Activated T-helper 9 cell treated with anti-CD3 and anti-CD28 coated beads, Interleukin-2, amount 50 U/mL, for 16 hours (primary cell): ENCODE measurements around the gene ZNF735.
"Not testable (repeated sequence)": the region's sequence is repeated elsewhere in the genome, so short reads cannot be mapped to it uniquely, and the experiment has no call there.

Experiments
- DNase-seq: peaks from one replicate; pipeline ENCODE4 v3.0.0-alpha.2; 2020; ENCODE audit warnings: low read depth

Gene ZNF735

DNA sequence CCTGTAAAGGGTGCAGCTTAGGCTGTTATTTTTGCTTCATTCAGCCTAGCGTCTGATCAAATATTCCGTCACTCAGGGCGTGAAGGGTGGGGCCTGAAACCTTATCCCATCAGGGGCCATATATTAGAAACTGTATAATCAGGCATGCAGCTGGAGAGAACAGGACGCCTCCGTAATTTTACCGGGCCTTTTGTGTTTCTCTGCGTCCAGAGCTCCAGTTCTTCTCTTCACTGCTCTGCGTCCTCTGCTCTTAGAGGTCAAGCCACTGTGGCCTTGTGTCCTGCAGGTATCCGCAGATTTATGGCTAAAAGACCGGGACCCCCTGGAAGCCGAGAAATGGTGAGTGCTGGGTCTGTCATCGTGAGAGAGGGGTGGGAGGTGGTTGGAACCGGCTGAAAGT, at the start of gene ZNF735:
TSS of gene ZNF735 (plus strand) at position 301 of the 400 bp plus-strand sequence. CDS start at position 301, 0 bp downstream.
- DNase-seq = no peak

DNA sequence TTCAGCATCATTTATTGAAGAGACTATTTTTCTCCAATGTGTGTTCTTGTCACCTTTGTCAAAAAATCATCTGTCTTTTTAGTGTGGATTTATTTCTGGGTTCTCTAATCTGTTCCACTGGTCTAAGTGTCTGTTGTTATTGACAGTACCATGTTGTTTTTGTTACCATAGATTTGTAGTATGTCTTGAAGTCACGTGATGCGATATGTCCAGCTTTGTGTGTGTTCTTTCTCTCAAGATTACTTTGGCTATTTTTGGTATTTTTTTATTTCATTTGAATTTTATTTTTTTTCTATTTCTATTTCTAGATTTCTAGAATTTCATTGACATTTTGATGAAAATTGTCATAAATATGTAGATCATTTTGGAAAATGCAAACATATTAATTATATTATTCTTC, 36.0 kb upstream of the ZNF735 start:
- DNase-seq = not testable (repeated sequence)

DNA sequence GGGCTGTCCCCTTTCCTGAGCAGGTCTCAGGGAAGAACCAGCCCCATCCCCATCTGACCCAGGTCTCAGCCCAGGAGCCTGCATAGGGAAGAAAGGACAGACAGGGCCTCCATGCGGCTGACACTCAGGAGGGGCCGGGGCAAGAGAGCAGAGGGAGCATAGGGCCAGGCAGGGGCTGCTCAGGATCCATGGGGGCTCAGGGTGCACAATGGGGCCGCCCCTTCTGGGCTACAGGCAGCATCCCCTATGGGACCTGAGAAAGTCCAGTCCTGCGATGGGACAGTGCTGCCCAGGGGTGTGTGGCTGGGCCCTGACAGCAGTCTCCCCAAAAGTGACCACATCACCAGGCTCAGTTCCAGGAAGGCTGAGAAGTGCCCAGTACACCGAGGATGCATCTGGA, 32.7 kb upstream of the ZNF735 start:
- DNase-seq = no peak

DNA sequence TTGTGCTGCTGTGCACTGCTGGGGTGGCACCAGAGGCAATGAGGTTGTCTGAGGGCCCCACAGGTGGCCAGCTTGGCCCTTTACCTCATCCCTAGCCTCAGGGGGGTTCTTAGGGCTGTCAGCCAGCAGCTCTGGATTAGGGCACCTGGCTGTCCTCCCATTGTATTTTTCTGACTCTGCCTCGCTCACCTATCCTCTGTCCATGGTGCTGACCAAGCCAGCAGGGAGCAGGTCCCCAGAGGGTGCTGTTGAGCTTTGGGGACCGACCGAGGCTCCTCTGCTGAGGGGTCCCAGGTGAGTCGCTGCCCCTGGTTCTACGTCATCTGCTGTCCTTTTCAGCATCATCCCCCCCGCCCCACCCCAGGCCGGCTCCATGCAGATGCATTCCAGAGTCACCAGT, 32.1 kb upstream of the ZNF735 start:
- no peak for DNase-seq

DNA sequence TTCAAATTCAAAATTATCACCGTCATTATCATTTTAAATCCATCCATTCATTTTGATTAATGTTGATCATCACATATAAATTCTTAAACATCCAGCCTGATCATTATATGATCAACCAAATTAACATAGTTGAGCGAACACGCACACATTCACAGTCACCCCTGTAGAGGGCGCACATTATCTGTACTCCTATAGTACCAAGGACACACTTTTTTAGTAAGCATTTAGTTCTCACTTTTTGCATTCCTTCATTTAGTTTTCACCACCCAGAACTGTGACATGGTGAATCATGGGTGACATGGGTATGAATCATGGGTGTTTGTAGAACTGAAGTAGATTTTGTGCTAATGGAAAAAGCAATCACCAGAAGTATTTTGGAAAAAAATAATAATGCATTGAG, 26.0 kb upstream of the ZNF735 start:
- no peak for DNase-seq

DNA sequence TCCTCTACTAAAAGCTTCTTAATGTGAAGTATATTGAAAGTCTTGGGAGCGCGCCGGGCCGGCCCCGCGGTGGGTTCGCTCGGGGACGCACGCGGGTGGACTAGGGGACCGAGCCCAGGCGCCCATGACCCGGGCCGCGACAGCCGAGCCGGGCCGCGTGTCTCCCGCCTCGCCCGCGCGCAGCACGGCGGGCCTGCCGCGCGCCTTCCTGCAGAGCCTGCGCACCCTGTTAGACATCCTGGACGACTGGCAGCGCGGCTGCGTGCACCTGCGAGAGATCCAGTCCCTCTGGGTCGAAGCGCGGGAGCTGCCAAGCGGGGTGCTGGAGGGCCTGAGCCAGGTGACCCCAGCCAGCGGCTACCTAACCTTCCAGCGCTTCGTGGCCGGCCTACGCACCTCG, 25.4 kb upstream of the ZNF735 start:
- no peak for DNase-seq

DNA sequence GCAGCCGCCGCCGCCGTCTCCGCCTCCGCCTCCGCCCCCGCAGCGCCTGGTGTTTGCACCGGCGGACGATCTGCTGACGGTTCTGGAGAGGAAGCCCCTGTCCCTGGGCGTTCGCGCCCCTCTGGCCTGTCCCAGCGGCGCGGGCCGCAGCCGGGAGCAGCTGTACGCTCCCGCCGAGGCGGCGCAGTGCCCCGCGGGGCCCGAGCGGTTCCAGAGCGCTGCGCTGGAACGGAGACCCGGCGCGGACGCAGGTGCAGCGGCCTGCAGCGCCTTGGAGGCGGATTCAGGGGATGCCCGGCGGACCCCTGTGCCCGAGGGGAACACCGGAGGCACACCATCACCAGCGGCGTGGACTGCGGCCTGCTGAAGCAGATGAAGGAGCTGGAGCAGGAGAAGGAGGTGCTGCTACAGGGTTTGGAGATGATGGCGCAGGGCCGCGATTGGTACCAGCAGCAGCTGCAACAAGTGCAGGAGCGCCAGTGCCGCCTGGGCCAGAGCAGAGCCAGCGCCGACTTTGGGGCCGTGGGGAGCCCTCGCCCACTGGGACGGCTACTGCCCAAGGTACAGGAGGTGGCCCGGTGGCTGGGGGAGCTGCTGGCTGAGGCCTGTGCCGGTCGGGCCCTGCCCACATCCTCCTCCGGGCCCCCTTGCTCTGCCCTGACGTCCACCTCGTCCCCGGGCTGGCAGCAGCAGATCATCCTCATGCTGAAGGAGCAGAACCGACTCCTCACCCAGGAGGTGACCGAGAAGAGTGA, 24.8 kb upstream of the ZNF735 start:
- DNase-seq = no peak

DNA sequence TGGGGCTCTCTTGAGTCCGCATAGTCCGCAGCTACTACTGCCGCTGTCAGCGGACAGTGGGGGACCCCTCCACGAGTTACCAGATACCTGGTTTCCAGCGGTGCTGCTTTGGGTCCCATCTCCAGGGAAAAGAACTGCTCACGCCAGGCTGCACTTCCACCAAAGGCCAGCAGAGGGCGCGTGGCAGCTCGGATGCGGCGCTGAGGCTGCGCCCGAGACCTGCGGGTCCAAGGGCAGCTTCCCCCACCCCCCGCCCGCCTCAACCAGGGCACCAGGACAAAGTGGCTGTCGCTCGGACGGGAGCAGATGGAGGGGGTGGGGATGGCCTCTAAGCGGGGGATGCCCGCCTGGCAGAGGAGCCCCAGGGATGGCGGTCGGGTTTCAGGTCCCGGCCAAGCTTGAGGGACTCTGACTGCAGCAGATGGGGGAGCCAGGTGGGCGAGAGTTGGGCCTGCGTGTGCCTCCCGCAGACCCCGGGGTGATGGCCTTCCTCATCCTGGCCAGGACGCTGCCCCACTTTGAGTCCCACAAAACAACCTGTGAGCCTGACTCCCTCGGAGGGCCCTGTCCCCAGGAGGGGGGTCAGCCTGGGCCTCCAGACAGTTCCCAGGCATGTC, 23.8 kb upstream of the ZNF735 start:
- DNase-seq = peak; percentile 24

DNA sequence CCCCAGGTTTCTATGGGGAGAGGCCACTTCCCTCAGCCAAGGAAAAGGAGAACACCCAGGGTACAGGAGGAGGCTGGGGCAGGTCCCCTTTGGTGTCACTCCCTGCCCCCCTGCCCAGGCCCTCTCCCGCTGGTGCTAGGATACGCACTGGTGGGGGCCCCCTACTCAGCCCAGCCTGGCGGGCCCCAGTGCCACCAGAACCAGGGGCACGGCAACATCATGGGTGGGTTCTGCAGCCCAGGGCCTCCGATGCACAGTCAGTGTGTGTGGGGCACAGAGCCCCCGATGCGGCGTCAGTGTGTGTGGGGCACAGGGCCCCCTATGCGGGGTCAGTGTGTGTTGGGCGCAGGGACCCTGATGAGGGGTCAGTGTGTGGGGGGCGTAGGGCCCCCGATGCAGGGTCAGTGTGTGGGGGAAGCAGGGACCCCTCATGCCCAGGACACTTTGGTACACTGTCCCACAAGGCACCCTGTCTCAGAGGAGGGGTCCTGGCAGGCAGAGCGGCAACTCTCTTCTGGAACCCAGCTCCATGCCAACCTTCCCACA, 23.1 kb upstream of the ZNF735 start:
- DNase-seq = no peak

DNA sequence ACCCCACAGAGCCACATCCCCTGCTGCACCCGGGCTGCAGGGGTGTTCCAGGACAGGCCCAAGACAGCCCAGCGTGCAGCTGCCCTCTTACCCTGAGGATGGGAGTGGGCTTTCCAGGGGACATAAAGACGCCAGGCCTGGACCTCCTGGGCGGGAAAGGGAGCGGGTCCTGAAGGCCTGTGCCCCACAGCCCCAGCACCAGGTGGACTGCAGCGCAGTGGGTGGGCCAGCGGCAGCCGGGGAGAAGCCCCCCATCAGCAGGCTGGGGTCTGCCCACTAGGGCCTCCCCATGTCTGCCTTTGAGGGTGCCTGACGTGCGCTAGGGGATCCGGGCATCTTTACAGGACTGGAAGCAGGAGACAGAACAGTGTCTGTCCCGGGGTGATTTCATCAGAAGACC, 22.6 kb upstream of the ZNF735 start:
- no peak for DNase-seq

DNA sequence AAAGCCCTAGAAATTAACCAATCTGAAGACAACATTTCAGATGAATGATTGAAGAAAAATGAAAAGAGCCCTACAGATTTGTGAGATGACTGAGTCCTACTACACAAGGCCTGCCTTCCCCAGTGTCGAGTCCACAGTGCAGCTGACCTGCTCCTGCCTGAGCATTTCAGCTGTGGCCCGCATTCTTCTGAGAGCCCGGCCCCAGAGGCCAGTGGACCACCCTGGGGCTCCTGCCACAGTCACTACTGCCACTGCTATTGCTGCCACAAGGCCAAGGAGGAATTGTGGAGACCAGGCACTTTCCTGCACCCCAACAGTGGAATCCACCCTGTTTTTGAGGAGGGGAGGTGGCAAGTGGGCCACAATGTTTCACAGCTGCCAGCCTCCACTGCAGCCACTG, 19.6 kb upstream of the ZNF735 start:
- DNase-seq = no peak

DNA sequence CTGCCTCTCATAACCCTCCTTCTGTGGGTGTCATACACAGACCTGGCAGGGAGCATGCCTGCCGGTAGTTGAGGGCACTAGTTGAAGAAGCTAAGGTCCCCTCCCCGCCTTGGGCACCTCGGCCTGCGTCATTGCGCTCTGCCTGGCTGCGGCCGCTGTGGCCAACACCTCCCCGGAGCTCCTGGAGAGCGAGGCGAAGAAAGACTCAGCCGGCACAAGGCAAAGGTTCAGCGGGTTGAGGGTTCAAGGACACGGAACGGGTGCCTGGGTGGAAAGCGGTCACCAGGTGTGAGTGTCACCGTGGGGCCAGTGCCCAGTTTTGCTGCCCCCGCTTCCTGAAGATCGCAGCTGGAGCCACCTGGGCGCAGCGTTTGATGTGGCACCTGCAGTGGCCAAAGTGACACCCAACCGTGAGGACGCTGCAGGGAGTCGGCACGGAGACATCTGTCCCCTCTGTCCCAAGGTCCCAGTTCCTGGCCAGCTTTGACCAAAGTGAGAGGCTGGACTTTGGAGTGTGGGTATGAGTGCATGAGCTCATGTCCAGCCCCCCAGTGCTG, 14.8 kb upstream of the ZNF735 start:
- DNase-seq = no peak

DNA sequence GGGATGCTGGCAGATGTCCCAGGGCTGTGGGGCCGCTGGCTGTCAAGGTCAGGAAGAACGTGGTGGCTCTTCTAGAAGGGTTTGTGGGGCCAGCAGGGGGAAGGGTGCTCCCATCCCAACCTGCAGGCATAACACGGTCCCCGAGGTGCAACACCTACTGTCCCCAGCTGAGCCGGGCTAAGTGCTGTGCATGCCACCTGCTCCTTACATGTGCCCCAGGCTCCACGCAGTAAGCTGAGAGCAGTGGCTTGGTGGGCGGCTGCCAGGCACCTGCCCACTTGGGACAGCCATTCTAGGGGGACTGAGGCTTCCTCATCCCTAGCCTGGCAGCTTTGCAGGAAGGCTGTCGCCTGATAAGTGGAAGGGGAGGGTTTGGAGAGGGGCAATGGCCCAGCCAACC, 14.2 kb upstream of the ZNF735 start:
- no peak for DNase-seq

DNA sequence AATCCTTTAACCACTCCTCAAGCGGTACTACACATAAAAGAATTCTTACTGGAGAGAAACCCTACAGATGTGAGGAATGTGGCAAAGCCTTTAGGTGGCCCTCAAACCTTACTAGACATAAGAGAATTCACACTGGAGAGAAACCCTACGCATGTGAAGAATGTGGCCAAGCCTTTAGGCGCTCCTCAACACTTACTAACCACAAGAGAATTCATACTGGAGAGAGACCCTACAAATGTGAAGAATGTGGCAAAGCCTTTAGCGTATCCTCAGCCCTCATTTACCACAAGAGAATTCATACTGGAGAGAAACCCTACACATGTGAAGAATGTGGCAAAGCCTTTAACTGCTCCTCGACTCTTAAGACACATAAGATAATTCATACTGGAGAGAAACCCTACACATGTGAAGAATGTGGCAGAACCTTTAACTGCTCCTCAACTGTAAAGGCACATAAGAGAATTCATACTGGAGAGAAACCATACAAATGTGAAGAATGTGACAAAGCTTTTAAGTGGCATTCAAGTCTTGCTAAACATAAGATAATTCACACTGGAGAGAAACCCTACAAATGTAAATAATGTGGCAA, 12.8 kb downstream of the ZNF735 start:
- not testable (repeated sequence) for DNase-seq

DNA sequence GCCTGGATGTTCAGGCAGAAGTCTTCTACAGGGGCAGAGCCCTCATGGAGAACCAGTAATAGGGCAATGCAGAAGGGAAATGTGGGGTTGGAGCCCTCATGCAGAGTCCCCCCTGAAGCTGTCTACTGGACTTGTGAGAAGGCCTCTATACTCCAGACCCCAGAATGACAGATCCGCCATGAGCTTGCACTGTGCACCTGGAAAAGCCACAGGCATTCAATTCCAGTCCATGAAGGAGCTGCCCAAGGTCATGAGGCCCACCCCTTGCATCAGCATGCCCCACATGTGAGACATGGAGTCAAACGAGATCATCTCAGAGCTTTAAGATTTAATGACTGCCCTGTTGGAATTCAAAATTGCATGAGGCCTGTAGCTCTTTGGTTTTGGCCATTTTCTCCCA, 16.4 kb downstream of the ZNF735 start:
- DNase-seq = no peak

DNA sequence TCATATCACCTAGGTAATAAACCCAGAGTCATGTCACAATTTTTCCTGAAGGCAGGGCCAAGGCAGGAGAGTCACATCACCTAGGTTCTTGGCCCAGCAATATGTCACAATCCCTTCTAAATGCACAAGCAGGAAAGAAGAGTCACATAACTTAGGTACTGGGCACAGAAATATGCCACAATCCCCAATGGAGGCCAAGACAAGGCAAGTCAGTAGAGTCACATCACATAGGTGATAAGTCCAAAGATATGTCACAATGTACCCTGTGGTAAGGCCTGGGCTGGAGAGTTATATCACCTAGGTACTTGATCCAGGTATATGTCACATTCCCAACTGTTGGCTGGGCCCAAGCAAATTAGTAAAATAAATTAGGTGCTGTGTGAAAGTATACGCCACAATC, 21.2 kb downstream of the ZNF735 start, which contains the start of gene ZNF679:
TSS of gene ZNF679 (plus strand) at position 301 of the 400 bp plus-strand sequence. CDS start 20,644 bp downstream, outside the sequence.
- not testable (repeated sequence) for DNase-seq

DNA sequence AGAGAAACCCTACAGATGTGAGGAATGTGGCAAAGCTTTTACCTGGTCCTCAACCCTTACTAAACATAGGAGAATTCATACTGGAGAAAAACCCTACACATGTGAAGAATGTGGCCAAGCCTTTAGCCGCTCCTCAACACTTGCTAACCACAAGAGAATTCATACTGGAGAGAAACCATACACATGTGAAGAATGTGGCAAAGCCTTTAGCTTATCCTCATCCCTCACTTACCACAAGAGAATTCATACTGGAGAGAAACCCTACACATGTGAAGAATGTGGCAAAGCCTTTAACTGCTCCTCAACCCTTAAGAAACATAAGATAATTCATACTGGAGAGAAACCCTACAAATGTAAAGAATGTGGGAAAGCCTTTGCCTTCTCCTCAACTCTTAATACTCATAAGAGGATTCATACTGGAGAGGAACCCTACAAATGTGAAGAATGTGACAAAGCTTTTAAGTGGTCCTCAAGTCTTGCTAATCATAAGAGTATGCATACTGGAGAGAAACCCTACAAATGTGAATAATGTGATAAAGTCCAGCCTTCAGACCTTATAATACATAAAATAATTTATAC, 59.4 kb downstream of the ZNF735 start:
- DNase-seq = no peak
